NCI-H1694 treated with DMSO at 0.1 percent for 48 hours (cell line): ENCODE measurements around the gene INHBB.
"Not testable (repeated sequence)": the region's sequence is repeated elsewhere in the genome, so short reads cannot be mapped to it uniquely, and the experiment has no call there.

ENCODE experiments used
- DNase-seq: peaks from one replicate; lab custom pipeline; 2025; lab: John Stamatoyannopoulos, UW

INHBB gene

DNA sequence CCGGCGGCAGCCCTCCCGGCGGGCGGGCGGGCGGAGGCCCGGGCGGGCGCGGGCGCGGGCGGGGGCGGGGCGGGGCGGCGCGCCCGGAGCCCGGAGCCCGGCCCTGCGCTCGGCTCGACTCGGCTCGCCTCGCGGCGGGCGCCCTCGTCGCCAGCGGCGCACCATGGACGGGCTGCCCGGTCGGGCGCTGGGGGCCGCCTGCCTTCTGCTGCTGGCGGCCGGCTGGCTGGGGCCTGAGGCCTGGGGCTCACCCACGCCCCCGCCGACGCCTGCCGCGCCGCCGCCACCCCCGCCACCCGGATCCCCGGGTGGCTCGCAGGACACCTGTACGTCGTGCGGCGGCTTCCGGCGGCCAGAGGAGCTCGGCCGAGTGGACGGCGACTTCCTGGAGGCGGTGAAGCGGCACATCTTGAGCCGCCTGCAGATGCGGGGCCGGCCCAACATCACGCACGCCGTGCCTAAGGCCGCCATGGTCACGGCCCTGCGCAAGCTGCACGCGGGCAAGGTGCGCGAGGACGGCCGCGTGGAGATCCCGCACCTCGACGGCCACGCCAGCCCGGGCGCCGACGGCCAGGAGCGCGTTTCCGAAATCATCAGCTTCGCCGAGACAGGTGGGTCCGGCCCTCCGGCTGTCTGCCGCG, at the start of gene INHBB:
INHBB (plus strand) TSS at position 111 of the 641 bp plus-strand sequence; CDS start at position 164, 53 bp downstream.
- no peak for DNase-seq

DNA sequence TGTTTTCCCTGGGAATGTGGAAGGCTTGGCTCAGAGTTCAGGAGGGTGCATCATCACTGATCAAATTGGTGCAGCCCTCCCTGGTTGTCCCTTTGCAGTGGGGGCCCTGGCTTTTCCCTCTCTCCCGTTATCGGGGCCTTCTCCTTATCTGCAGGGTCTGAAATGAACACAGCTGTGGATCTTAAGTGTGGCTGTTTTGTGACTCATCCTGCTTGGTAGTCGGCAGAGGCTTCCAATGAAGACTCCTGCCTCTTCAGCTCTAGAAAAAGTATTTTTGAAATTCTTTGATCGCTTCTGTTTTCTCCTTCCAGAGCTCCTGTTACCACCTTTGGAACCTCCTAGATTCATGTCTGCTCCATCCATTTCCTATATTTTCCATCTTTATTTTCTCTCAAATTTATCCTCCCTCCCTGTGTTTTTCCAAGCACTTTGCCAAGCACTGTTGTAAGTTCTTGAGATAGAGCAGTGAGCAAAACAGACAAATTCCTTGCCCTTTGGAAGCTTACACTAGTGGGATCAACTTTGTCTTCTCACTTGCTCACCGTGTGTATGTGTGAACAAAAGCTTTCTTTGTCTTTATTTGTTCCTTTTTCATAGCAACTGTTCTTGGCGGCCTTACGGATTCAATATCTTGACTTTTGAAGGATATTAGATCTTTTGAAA, 47.6 kb upstream of the INHBB start:
- DNase-seq, result no peak

DNA sequence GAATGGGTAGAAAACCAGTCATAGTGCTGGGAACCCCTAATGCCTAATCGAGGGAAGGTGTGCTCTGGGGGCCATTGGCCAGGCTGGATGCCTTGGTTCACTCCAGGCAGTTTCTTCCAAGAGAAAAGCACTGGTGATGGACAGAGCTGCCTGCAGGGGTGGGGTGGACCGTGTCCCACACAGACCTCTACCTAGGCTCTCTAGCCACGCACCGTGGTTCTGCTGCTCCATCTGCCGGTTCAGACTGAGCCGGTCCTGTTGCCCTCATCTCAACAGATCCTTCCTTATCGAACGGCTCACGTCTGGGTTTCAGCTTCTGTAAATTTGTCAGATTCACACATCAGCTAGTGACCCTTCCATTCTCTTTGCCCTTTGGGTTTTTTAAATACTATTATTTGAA, 46.9 kb upstream of the INHBB start:
- no peak for DNase-seq

DNA sequence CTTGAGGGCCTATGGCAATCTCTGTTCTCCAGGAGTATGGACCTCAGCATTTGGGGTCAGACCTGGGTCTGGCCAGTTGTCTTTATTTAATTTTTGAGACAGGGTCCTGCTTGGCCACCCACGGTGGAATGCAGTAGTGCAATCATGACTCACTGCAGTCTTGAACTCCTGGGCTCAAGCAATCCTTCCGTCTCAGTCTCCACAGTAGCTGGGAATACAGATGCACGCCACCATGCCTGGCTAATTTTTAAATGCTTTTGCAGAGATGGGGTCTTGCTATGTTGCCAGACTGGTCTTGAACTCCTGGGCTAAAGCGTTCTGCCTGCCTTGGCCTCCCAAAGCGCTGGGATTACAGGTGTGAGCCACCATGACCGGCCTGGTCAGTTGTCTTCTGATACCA, 46.4 kb upstream of the INHBB start:
- DNase-seq, result no peak

DNA sequence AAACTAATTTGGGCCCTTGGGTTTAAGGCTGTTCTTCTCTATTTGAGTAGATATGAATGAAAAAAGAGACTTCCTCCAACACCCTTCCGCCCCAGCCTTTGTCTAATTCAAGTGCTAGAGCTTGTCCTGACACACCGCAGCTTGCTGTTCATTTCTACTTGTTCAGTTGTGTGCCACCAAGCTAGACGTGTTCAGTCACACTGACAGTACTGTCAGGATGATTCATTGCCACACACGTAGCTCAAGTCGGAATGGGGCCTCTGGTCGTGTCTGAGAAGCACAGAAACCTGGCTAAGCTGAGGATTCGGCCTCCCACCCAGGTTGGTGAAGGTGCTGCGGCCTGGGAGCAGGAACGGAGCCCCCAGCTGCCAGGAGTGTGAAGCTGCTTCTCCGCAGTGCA, 45.6 kb upstream of the INHBB start:
- DNase-seq, result no peak

DNA sequence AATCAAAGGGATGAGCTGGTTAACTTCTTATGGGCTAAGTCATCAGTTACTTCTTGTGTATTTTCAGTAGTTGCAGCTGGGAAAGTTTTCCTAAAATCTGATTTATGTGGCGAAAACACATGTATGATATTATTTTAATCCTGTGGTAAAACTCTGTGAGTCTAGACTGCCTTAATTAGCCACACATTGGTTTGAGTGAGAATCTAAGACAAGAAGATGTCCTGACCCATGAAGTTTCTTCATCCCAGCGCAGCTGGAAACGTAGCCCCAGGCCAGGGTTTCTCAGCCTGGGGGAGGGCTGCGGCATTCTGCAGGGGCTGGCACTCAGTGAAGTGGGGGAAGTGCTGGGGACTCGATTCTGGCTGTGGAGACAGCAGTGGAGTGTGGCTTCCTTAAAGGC, 44.7 kb upstream of the INHBB start:
- DNase-seq, result no peak

DNA sequence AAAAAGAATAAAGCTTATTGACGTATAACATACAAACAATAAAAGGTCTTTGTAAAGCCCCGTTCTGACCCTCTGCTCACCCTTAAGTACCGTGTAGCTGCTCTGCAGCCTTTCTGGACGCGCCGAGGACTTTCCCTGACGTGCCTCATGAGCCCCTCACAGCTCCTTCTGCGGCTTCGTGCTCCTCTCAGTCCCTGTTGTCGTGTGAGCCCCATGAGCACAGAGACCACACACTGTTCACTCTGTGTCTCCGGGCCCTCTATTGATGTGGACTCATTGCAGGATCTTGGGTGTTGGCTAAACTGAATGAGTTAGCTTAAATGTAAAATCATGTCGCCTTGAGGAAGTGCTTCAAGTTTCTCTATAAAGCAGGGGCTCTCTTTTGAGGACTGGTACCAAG, 43.6 kb upstream of the INHBB start:
- no peak for DNase-seq

DNA sequence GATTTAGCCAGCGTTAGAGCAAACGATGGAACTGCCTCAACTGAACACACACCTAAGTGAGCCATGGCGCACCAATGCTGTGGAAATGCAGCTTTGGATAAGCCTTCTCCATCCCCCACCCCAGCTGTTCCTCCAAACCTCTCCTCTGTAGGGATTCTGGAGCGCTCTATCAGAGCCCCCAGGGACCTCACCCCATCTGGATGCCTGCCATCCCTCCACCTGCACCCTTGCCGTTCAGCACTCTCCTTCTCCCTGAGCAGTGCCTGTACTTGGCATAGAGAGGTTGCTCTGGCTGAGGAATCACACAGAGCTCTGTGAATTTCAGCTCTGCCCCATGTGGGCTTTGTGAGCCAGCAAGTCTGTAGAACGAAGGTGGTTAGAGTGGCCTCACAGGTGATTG, 42.8 kb upstream of the INHBB start:
- peak; percentile 57 for DNase-seq

DNA sequence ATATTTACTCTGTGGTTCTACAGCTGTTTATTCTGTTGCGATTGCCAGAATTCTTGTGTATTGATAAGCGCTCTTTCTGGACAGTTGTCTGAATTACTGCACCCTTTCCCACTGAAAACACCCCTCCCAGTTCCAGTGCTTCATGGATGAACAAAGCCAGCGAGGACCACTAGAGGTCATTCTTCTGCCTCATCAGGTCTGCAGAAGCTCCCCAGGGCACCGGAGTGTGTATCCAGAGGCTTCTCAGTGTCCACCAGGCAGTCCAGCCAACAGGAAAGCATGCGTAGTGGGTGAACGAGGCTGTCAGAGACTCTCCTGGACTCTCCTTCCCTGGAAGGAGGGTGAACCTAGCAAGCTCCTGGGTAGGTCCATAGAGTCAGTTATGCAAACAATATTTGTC, 40.6 kb upstream of the INHBB start:
- no peak for DNase-seq

DNA sequence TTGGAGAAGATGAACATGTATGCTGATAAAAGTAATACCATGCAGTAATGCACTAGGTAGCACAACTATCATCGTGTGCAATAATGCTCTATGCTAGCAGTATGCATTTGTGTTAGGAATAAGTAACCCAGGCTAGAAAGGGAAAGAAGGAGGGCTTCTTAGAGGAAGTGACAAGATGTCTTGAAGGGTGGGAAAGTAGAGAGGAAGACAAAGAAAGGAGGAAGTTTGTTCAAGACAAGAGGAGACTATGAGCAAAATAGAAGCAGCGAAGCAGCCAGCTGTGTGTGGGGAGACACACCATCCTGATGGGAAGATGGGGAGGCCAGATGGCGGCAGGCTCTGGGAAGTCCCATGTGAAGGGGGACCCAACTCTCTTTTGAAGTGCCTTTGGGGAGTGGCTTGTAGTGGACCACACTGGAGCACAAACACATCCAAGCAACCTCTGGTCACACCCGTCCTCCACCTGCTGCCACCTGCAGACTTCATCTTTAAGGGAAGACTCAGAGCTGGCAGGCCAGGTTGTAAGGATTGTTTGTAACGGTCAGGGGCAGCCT, 39.9 kb upstream of the INHBB start:
- no peak for DNase-seq

DNA sequence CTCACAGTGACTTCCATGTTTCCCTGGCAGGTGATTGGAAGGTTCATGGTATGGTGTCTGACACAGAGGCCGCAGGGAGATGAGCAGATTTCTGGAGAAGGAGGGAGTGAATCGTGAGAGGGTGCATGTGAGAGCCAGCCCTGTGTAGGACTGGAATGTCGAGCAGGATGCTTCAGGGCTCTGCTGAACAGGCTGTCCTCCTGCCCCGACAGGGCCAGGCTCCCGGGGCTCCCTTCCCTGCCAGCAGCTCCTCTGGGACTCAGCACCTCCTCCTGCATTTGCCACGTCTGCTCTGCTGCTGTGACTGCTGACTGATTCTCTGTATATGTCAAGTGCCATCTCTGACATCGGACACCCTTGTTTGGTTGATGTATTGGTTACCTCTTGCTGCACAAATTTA, 38.5 kb upstream of the INHBB start:
- no peak for DNase-seq

DNA sequence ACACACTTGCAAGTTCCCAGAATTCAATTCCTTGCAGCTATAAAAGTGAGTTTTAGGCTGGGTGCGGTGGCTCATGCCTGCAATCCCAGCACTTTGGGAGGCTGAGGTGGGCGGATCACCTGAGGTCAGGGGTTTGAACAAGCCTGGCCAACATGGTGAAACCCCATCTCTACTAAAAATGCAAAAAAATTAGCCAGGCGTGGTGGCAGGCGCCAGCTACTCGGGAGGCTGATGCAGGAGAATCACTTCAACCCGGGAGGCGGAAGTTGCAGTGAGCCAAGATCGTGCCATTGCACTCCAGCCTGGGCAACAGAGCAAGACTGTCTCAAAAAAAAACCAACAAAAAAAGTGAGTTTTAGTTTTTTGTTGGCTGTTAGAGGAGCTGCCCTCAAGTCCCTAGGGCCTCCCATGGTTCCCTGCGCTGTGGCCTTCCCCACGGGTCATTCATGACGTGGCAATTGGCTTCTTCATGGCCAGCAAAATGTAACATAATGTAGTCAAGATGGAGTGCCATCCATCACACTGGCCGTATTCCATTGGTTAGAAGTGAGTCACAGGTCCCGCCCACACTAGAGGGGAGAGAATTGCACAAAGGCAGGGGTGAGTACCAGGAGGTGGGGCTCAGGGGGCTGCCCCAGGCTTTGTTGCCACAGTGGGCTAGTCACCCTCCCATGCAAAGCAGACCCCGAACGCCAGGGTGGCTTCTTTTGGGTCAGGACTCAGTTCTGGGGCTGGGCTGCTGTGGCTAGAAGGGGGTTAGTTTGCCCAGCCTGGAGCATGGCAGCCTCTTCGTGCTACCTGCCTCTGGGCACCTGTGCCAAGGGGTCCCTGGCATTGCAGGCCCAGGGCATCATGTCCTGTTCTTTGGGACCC, 37.7 kb upstream of the INHBB start:
- DNase-seq, result no peak

DNA sequence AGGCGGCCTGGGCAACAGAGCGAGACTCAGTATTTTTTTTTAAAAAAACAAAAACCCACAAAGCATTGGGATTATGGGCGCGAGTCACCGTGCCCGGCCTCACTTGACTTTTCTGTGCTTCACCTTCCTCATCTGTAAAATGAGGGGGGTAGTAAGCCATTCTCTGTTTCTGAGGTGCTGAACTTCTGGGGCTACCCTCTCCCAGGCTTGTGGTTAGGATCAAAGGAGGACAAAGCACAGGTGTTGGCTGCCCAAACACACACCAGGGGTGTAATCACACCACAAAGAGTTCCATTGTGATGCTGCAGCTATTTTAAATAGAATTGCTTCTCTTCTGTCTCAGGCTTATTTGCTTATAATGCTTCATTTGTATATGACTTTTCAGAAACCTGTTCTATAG, 35.8 kb upstream of the INHBB start:
- DNase-seq, result no peak

DNA sequence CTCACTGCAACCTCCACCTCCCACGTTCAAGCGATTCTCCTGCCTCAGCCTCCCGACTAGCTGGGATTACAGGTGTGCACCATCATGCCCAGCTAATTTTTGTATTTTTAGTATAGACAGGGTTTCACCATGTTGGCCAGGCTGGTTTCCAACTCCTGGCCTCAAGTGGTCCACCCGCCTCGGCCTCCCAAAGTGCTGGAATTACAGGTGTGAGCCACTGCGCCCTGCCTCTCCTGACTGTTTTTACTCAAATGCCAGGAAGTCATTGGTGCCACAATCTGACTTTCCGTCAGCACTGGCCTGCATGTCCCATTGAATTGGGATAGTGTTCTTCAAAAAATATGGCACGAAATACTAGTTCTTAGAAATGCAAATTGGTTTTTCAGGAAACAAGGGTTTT, 35.1 kb upstream of the INHBB start:
- DNase-seq, result not testable (repeated sequence)

DNA sequence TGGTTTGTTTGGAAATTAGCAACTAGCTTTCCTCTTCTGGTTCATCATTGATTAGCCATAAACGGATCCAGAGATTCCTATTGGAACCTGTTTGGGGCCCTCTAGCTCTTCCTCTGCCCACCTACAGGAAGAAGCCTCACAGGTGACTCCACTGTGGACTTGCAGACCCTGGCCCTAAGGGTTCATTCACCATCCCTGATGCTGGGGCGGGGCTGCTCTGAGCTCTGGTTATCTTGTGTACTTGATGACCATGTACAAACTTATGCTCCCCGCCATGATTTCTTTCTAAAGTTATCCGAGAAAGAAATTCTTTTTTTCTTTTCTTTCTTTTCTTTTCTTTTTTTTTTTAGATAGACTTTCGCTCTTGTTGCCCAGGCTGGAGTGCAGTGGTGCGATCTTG, 33.9 kb upstream of the INHBB start:
- no peak for DNase-seq

DNA sequence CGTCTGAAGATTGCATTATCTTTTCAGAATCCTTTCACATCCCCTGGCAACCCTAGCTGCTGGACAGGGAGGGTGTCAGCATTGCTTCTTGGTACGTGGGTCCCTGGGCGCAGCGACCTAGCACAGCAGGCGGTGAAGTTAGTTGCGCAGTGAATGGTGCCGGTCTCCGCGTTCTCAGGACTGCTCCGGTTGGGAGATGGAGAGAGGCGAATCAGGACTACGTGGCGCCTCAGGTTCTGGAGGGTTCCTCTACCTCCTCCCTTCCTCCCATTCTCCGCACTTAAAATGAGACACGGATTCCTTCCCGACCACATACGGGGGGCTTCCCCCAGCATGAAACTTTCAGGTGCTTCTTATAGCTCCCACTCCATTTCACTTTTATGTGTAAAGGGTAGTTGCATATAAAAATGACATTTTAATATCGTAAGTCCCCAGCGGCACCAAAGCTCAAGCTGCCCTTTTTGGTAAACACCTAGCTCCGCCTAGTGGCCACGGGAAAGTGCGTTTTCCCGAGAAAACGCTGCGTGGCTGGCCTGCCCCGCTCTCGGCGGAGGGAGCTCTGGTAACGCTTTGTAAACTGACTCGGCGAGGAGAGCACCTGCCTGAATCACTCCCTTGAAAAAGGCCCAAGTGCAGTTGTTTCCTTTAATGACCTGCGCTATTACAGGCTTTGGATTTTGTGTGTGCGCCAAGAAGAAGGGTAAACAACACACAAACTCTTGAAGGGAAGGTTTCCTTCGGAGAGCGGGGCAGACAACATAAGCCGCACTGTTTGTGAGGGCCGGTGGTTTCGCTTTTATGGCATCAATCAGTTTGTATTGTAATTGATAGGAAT, 32.9 kb upstream of the INHBB start:
- DNase-seq, result peak; percentile 74

DNA sequence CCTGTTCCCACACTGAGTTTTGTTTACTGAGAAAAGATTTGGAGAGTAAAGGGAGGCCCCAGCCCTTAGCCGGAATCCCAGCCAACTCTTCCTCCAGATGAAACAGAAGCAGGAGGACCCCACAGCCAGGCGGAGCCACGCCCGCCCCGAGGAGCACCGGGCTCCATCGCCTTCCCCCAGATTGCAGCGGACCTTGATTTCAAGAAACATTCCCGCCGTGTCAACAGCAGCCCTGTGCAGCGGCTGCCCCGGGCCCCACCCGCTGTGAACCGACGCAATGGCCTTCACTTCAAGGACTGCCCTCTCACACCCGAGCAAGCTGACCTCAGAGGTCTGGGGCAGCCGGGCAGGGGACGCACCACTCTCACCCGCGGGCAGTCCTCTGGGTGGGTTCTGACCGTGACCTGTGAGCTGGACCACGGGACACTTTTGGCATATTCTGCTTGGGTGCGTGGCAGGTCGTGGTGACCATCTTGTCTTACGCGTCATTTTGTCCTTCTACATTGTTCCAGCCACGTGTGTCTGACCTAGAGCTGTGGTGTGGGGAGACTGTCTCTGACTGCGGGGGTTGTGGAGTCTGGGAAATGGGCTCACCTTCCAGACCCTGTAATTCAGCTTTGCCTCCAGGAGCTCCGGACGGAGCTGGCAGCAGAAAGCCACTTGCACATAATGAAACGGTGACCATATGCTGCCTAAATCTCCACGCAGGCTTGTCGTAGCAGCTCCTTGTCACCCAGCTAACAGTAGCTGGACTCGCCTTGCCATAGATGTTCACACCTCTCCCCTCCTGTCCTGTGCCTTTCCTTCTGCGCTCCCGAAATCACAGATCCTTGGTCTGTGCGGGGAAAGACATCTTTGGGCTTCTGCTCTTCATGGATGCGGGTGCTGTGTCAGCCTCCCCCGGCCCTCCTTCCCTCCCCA, 32.0 kb upstream of the INHBB start:
- no peak for DNase-seq

DNA sequence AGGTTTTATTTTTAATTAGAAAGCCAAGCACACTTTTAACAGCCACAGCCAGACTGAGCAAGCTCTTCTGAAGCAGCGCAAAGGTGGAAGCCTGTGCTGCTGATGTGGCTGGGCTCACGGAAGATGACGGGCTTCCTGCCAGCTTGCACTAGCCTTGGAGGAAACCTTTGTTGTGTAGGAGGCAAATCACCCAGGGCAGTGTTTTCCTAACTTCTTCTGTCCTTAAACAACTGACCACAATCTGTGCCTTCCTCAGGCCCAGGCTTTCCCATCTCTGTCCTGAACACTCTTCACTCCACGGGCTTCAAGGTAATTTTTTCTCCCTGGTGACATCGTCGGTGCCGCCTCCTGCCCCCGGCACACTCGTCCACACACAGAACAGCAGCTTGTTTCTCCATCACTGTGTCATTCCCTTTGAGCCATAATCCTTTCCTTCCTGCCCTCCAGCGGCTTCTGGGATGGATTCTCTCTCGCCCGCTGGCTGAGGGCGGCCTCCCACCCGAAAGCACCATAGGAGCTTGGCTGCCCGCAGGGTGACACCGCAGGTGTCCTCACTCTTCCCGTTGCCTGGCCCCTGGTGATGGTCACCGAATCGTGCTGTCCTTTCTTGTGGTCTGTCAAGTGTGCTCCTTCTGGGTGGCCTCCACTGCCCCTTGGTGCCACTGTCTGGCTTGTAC, 31.1 kb upstream of the INHBB start:
- no peak for DNase-seq

DNA sequence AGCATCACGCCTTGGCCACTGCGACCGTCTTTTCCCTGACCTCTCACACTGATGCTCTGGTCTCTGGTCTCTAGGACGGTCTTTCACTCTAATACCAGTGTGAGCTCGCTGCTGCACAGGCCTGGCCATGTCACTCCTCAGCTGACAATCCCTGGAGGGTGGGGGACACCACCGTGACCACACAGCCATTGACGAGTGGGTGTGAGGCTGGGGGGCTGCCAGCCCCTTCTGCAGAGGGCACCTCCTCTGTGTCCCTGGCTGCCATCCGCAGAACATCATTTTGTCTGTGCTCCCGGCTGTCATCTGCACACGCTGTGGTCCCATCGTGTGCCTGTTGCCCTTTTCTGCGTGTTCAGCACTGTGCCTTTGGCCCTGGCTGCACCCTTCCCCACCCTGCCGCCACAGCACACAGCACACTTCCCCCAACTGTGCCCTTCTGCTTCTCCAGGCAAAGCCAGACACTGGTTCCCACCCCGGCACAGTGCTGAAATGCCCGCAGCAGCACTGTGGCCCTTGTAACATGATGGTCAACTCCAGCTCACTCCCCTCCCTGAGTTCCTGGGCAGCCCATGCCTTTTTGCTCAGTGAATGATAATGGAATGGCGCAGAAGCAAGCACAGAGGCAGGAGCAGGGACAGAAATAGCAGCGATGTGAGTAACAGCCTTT, 30.4 kb upstream of the INHBB start:
- DNase-seq, result no peak

DNA sequence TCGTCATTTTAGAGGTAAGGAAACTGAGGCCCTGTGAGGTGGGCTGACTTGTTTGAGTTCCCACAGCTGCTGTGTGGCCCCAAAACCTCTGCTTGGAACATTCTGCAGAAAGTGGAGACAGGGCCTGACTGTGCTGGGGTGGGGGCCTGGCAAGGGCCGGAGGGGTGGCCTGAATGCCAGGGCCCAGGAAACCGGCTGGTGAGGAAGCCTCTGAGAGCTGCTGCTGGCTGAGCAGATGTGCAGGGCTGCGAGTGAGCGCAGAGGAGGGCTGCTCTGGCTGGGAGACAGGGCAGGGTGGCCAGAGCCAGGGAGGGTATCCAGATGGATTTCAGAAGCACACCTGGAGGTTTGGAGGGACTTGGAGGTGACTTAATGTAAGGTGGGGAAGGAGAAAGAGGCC, 29.9 kb upstream of the INHBB start:
- no peak for DNase-seq
